CD14-positive monocyte (primary cell): ENCODE data around the gene SERPINA1. TPM values are rescaled to one million over a fixed set of nuclear protein-coding genes. Genes with fewer than 3 reads are reported as not detected.

Experiments used
- DNase-seq, 3 donors: peaks; one replicate each; pipeline ENCODE4 v3.0.0-alpha.2; 2011 to 2022
- H2AFZ ChIP-seq: 2 replicates; pipeline ENCODE4 v1.6.0; 2012; ENCODE audit warnings: mild to moderate bottlenecking, low read depth, low read length, inconsistent platforms; ENCODE audit not compliant: insufficient read depth, poor library complexity, severe bottlenecking
- H3K27ac ChIP-seq, 2 donors: 1 replicate in 1 of 2; 2 replicates in 1 of 2; pipeline ENCODE4 v1.5.1; 2012 to 2013; ENCODE audit warnings: low read length in 2 of 2, control low read depth in 1 of 2, inconsistent platforms in 1 of 2, low read depth in 1 of 2, mild to moderate bottlenecking in 1 of 2
- H3K27me3 ChIP-seq, 2 donors: one replicate each; pipeline versions ENCODE4 v1.6.0 to v1.6.1; 2011 to 2013; ENCODE audit warnings: low read length in 2 of 2; ENCODE audit not compliant: control insufficient read depth in 2 of 2, insufficient read depth in 2 of 2
- H3K36me3 ChIP-seq, 2 donors: replicated peaks in 1 of 2; 1 replicate in 1 of 2; 2 replicates in 1 of 2; pipeline versions ENCODE4 v1.5.1 to v1.6.1; 2012 to 2013; ENCODE audit warnings: low read length in 2 of 2, control low read depth in 1 of 2, inconsistent platforms in 1 of 2, mild to moderate bottlenecking in 1 of 2; ENCODE audit not compliant: insufficient read depth in 2 of 2, control insufficient read depth in 1 of 2
- H3K4me1 ChIP-seq, 2 donors: 1 replicate in 1 of 2; 2 replicates in 1 of 2; pipeline versions ENCODE4 v1.5.1 to v1.6.1; 2012 to 2013; ENCODE audit warnings: low read length in 2 of 2, control low read depth in 1 of 2, inconsistent platforms in 1 of 2, mild to moderate bottlenecking in 1 of 2, moderate library complexity in 1 of 2; ENCODE audit not compliant: insufficient read depth in 2 of 2, control insufficient read depth in 1 of 2
- H3K4me2 ChIP-seq: replicated peaks from 2 replicates; pipeline ENCODE3; 2012; ENCODE audit warnings: low read length, moderate library complexity, mild to moderate bottlenecking; ENCODE audit not compliant: poor library complexity, severe bottlenecking; ENCODE audit errors: extremely low read depth
- H3K4me3 ChIP-seq, 3 experiments: fragments of 200-600 bp in 1 of 3; sonication (generic) in 1 of 3; replicated peaks in 1 of 3; 1 replicate in 2 of 3; 2 replicates in 1 of 3; pipeline ENCODE4 v1.5.1; 2011 to 2013; ENCODE audit warnings: low read length in 3 of 3, mild to moderate bottlenecking in 3 of 3, control low read depth in 2 of 3, low read depth in 2 of 3, inconsistent platforms in 1 of 3, moderate library complexity in 1 of 3
- H3K79me2 ChIP-seq: 2 replicates; pipeline ENCODE4 v1.6.0; 2012; ENCODE audit warnings: mild to moderate bottlenecking, control low read depth, inconsistent platforms, low read length, moderate library complexity; ENCODE audit not compliant: insufficient read depth
- H3K9ac ChIP-seq: 2 replicates; pipeline ENCODE4 v1.6.0; 2017; ENCODE audit warnings: low read length, mild to moderate bottlenecking; ENCODE audit not compliant: insufficient read depth, poor library complexity, severe bottlenecking
- H3K9me3 ChIP-seq, 2 donors: replicated peaks in 1 of 2; 1 replicate in 1 of 2; 2 replicates in 1 of 2; pipeline versions ENCODE4 v1.5.1 to v1.6.1; 2012 to 2013; ENCODE audit warnings: low read length in 2 of 2, control low read depth in 1 of 2; ENCODE audit not compliant: control insufficient read depth in 1 of 2, insufficient read depth in 1 of 2
- H4K20me1 ChIP-seq: 2 replicates; pipeline ENCODE4 v1.6.0; 2012; ENCODE audit warnings: mild to moderate bottlenecking, low read length, control low read depth, moderate library complexity; ENCODE audit not compliant: insufficient read depth
- H3K27ac Mint-ChIP-seq, 7 donors: one replicate each; pipeline ENCODE4 v1.8.0; 2020; ENCODE audit warnings: mild to moderate bottlenecking in 7 of 7, mixed read lengths in 7 of 7, moderate library complexity in 6 of 7, inconsistent platforms in 2 of 7
- H3K27me3 Mint-ChIP-seq, 3 donors: one replicate each; pipeline ENCODE4 v1.8.0; 2021 to 2022; ENCODE audit warnings: low read depth in 3 of 3, mild to moderate bottlenecking in 3 of 3, mixed read lengths in 3 of 3, moderate library complexity in 3 of 3, inconsistent platforms in 1 of 3
- H3K36me3 Mint-ChIP-seq, 2 donors: one replicate each; pipeline ENCODE4 v1.8.0; 2020; ENCODE audit warnings: mixed read lengths in 2 of 2, inconsistent platforms in 1 of 2, mild to moderate bottlenecking in 1 of 2
- H3K4me1 Mint-ChIP-seq: one replicate; pipeline ENCODE4 v1.8.0; 2020; ENCODE audit warnings: mild to moderate bottlenecking, mixed read lengths
- H3K4me3 Mint-ChIP-seq, 2 donors: one replicate each; pipeline ENCODE4 v1.8.0; 2020; ENCODE audit warnings: mild to moderate bottlenecking in 2 of 2, mixed read lengths in 2 of 2, moderate library complexity in 1 of 2
- H3K9me3 Mint-ChIP-seq, 7 donors: one replicate each; pipeline ENCODE4 v1.8.0; 2020 to 2022; ENCODE audit warnings: mixed read lengths in 7 of 7, mild to moderate bottlenecking in 6 of 7, moderate library complexity in 6 of 7, inconsistent platforms in 2 of 7
- CTCF ChIP-seq: fragments of 200-600 bp; IDR thresholded peaks from one replicate; pipeline ENCODE4 v1.8.0; 2022; ENCODE audit warnings: antibody characterized with exemption, mild to moderate bottlenecking
- WGBS: methylation state at CpG from one replicate; pipeline ENCODE4 v1.1.5; 2013; ENCODE audit warnings: missing lambda C conversion rate; ENCODE audit not compliant: insufficient coverage; 5-methylcytosine and 5-hydroxymethylcytosine counted together
- intact Hi-C, 2 donors: fragments of 100-400 bp; cut with micrococcal nuclease; formaldehyde crosslinking; loops; one replicate each; pipeline versions ENCODE4 v1.15.0 to v1.15.1; 2023
- polyA plus RNA-seq, 3 donors: library from polyadenylated mRNA; depleted of rRNA in 1 of 3; unstranded in 2 of 3; stranded (reverse) in 1 of 3; fragments of 300-500 nt in 2 of 3; fragments of >200 nt in 1 of 3; fragmentation: Illumina TruSeq in 2 of 3; gene quantifications; 1 replicate in 2 of 3; 2 replicates in 1 of 3; pipeline ENCODE4 v1.2.3, GENCODE V29; 2012 to 2021

The SERPINA1 gene
- polyA plus RNA-seq, 3 donors = 1,278 to 2,075 (median 2,042) TPM

GRCh38 chr14:94381149-94382030 lies 7.0 kb downstream of the SERPINA1 start:
- Mint-ChIP-seq H3K27me3 (peaks cover 0 to 4% (median 3%) of the 10 kb centered on the region in 3 donors), H3K36me3 (peaks cover 86 to 98% of the 10 kb centered on the region in 2 donors), H3K4me3 (no peak overlapping the region), H3K4me1 (peaks cover 49% of the 10 kb centered on the region), H3K9me3 (peaks cover 0 to 3% (median 0%) of the 10 kb centered on the region in 7 donors), H3K27ac (peak overlapping the region in 5 of 7 donors; percentile 15 to 54 (median 30))
- Histone ChIP-seq H3K79me2 (peaks cover 32% of the 10 kb centered on the region), H3K9me3 (no peaks in the 10 kb centered on the region), H3K27ac (peak overlapping the region; percentile 11 to 15), H3K9ac (no peak overlapping the region), H3K4me1 (peaks cover 42 to 51% of the 10 kb centered on the region in 2 donors), H3K36me3 (peaks cover 81 to 92% of the 10 kb centered on the region in 2 donors), H3K4me3 (no peak overlapping the region), H3K4me2 (peak overlapping the region; percentile 5), H4K20me1 (peaks cover 55% of the 10 kb centered on the region), H2AFZ (no peak overlapping the region), H3K27me3 (no peaks in the 10 kb centered on the region)
- 93% methylated on average over 3 of the region's 7 CpGs for WGBS
- DNase-seq = no peak
- intact Hi-C loops = loop anchor here in 1 of 2 donors (5.0 kb wide), 1 partner anchor 36 kb away; no protein-coding TSS in a partner anchor
- no peak for TF ChIP-seq CTCF

- Mint-ChIP-seq H3K36me3 (peaks cover 77 to 93% of the 10 kb centered on the region in 2 donors), H3K27me3 (peaks cover 0 to 4% (median 3%) of the 10 kb centered on the region in 3 donors), H3K9me3 (peaks cover 0 to 3% (median 0%) of the 10 kb centered on the region in 7 donors), H3K27ac (peak overlapping the region in 5 of 7 donors; percentile 15 to 87 (median 47)), H3K4me3 (no peak overlapping the region), H3K4me1 (peaks cover 43% of the 10 kb centered on the region)
- Histone ChIP-seq H3K9me3 (no peaks in the 10 kb centered on the region), H3K27me3 (no peaks in the 10 kb centered on the region), H3K79me2 (peaks cover 23% of the 10 kb centered on the region), H3K4me1 (peaks cover 33 to 42% of the 10 kb centered on the region in 2 donors), H3K9ac (no peak overlapping the region), H3K36me3 (peaks cover 75 to 84% of the 10 kb centered on the region in 2 donors), H3K4me3 (no peak overlapping the region), H4K20me1 (peaks cover 55% of the 10 kb centered on the region), H2AFZ (no peak overlapping the region), H3K4me2 (no peak overlapping the region), H3K27ac (peak overlapping the region in 1 of 2 donors; percentile 46)
- no peak for DNase-seq
- 93% methylated on average over 13 of the region's 16 CpGs for WGBS
- intact Hi-C loops = loop anchor here (1.0 to 5.0 kb wide), 2 partner anchors 16 to 37 kb away; no protein-coding TSS in a partner anchor
- no peak for TF ChIP-seq CTCF
Observed at GRCh38 chr14:94380225-94381148, 7.9 kb downstream of the SERPINA1 start.
